Brain microvascular endothelial cell (primary cell): ENCODE data around the gene WDPCP.
"Not testable (repeated sequence)": the region's sequence is repeated elsewhere in the genome, so short reads cannot be mapped to it uniquely, and the experiment has no call there.

ENCODE experiments used
- DNase-seq: peaks from one replicate; pipeline ENCODE4 v3.0.0-alpha.2; 2020
- H3K27ac ChIP-seq: fragments of 250-450 bp; sonication (Bioruptor Pico); 2 replicates; pipeline ENCODE4 v1.5.1; 2020; ENCODE audit warnings: mild to moderate bottlenecking, moderate library complexity
- H3K27me3 ChIP-seq: fragments of 250-450 bp; sonication (Bioruptor Pico); replicated peaks from 2 replicates; pipeline ENCODE4 v1.5.1; 2020; ENCODE audit warnings: mild to moderate bottlenecking
- H3K36me3 ChIP-seq: fragments of 250-450 bp; sonication (Bioruptor Pico); replicated peaks from 2 replicates; pipeline ENCODE4 v1.5.1; 2020; ENCODE audit warnings: mild to moderate bottlenecking
- H3K4me3 ChIP-seq: 2 replicates; pipeline ENCODE4 v1.5.1; 2011; ENCODE audit warnings: low read depth, mild to moderate bottlenecking, control low read depth, low read length, moderate library complexity
- in situ Hi-C: cut with HindIII; loops from 2 replicates; pipeline ENCODE4 v1.10.0; 2017; ENCODE audit warnings: low sequenced_read_pairs, low pct_ligation_motif_present
- TF ChIP-seq, protein P1 (sequence below): IDR thresholded peaks from 2 replicates; pipeline ENCODE4 v1.5.1; 2011; ENCODE audit warnings: low read depth, mild to moderate bottlenecking, moderate library complexity, low read length, control low read depth, inconsistent platforms; ENCODE audit errors: missing control alignments

The WDPCP gene

DNA sequence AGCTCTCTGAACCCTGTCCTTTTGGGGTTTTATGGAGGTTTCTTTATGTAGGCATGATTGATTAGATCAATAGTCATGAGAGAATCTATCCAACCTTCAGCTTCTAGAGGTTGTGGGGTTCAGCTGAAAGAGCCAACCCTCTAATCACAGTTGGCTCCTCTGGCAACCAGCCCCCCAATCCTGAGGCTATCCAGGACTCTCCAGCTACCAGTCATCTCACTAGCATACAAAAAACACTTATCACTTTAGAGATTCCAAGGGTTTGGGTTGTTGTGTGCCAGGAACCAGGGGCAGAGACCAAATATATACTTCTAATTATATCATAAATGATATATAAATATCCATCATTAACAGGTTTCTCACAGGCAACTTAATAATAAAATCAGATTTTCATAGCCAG, 11.7 kb downstream of the WDPCP start:
- no peaks in the 10 kb centered on the region for H3K27me3 ChIP-seq
- no peak overlapping the region for H3K27ac ChIP-seq
- no peak for DNase-seq
- in situ Hi-C loops = no loop called here
- no peaks in the 10 kb centered on the region for H3K36me3 ChIP-seq
- no peak overlapping the region for H3K4me3 ChIP-seq
- TF ChIP-seq, protein P1, sequence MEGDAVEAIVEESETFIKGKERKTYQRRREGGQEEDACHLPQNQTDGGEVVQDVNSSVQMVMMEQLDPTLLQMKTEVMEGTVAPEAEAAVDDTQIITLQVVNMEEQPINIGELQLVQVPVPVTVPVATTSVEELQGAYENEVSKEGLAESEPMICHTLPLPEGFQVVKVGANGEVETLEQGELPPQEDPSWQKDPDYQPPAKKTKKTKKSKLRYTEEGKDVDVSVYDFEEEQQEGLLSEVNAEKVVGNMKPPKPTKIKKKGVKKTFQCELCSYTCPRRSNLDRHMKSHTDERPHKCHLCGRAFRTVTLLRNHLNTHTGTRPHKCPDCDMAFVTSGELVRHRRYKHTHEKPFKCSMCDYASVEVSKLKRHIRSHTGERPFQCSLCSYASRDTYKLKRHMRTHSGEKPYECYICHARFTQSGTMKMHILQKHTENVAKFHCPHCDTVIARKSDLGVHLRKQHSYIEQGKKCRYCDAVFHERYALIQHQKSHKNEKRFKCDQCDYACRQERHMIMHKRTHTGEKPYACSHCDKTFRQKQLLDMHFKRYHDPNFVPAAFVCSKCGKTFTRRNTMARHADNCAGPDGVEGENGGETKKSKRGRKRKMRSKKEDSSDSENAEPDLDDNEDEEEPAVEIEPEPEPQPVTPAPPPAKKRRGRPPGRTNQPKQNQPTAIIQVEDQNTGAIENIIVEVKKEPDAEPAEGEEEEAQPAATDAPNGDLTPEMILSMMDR = no peak

DNA sequence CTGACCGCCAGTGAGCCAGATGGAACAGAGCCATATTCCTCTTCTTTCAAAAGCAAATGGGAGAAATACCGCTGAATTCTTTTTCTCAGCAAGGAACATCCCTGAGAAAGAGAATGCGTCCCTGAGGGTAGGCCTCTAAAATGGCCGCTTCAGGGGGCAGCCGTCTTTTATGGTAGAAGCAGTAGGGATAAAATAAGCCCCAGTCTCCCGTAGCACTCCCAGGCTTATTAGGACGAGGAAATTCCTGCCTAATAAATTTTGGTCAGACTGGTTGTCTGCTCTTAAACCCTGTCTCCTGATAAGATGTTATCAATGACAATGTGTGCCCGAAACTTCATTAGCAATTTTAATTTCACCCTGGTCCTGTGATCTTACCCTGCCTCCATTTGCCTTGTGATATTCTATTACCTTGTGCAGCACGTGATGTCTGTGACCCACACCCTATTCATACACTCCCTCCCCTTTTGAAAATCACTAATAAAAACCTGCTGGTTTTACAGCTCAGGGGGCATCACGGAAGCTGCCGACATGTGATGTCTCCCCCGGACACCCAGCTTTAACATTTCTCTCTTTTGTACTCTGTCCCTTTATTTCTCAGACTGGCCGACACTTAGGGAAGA, 14.4 kb downstream of the WDPCP start:
- in situ Hi-C loops, DNase-seq, H3K4me3 ChIP-seq: not testable (repeated sequence)

DNA sequence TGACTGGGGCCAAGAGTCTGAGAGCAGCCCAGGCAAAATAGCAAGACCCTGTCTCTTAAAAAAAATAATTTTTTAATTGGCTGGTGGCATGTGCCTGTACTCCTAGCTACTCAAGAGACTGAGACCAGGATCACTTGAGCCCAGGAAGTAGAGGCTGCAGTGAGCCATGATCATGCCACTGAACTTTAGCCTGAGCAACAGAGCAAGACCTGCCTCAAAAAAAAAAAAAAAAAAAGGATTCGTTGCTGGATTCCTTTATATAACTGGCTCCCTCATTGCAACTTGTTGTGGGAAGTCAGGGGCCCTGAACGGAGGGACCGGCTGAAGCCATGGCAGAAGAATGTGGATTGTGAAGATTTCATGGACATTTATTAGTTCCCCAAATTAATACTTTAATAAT, 15.3 kb downstream of the WDPCP start:
- H3K27me3 ChIP-seq, H3K27ac ChIP-seq, H3K4me3 ChIP-seq, DNase-seq, in situ Hi-C loops, H3K36me3 ChIP-seq: not testable (repeated sequence)

More for the DNA sequence above, 14.4 kb downstream of the WDPCP start:
- H3K27ac ChIP-seq, H3K36me3 ChIP-seq, H3K27me3 ChIP-seq: not testable (repeated sequence)

DNA sequence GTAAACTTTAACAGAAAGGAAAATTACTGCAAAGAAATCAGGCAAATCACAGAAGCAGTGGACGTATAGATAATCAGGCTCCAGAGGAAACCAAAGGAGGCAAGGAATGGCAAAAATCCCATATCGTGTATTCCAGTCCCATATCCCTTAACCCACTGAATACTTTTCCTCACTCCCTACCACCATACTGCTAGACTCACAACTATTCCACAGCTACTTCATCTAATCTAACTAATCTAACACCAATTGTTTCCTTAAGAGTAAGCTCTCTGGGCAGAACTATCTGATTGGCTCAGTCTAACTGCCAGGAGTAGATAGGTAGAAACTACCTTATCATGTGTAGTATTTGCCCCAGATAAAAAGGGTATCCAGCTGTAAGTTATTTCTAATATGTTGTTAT, 16.3 kb downstream of the WDPCP start:
- Histone ChIP-seq H3K4me3 (no peak overlapping the region), H3K27ac (no peak overlapping the region), H3K27me3 (no peaks in the 10 kb centered on the region), H3K36me3 (no peaks in the 10 kb centered on the region)
- in situ Hi-C loops = no loop called here
- no peak for DNase-seq
- TF ChIP-seq, protein P1 = no peak

DNA sequence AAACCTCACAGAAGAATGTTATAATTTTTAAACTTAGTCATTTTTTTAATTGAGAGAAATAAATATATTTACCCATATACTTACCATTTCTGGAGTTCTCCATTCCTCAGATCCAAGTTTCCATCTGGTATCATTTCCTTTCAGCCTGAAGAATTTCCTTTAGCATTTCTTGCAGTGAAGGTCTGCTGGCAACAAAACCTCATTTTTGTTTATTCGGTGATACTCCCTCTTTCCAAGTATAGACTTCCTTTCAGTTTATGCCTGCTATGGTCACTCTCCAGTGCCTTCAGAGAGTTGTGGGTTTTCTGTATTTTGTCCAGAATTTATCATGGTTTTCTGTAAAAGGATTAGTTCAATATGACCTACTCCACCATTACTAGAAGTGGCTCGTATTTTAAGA, 17.0 kb downstream of the WDPCP start:
- H3K27me3 ChIP-seq = no peaks in the 10 kb centered on the region
- in situ Hi-C loops = no loop called here
- DNase-seq = no peak
- TF ChIP-seq, protein P1 = no peak
- H3K4me3 ChIP-seq = no peak overlapping the region
- H3K36me3 ChIP-seq = no peaks in the 10 kb centered on the region
- H3K27ac ChIP-seq = no peak overlapping the region

DNA sequence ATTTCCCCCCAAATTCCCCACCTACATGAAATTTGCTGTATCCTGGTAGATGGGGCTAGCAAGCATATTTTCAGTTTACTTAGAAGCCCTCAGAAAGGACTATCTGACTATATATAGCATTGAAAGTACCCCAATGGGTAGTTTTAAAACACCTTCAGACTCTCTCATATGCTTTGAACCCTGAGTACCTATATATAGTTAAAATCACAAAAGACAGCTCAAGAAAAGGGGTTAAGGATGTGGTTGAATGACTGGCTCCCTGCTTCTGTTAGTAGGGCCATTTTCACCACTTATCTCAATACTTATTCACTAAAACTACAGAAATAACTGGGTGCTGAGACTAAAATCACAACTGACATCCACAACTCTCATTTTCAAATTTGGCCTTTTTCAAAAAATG, 18.5 kb downstream of the WDPCP start:
- in situ Hi-C loops = no loop called here
- Histone ChIP-seq H3K4me3 (no peak overlapping the region), H3K27me3 (no peaks in the 10 kb centered on the region), H3K36me3 (no peaks in the 10 kb centered on the region), H3K27ac (no peak overlapping the region)
- no peak for DNase-seq
- TF ChIP-seq, protein P1 = no peak

DNA sequence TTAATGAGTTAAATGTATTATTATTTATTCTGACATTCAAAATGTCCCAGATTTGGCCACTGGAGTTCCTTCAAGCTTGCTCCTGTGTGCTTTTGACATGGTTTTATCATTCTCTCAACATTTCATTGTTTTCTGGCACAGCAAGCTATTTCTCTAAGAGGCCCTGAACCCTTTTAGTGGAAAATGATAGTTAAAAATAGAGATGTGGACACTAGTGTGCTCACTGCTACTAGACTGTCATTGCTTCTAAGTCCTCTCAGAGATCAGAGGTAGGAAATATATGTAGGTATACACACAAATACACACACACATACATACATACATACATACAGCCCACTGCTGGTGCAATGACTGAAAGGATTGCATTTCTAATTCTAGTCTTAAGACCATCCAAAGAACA, 25.5 kb downstream of the WDPCP start:
- Histone ChIP-seq H3K36me3 (no peaks in the 10 kb centered on the region), H3K27ac (no peak overlapping the region), H3K27me3 (no peaks in the 10 kb centered on the region), H3K4me3 (no peak overlapping the region)
- DNase-seq = no peak
- in situ Hi-C loops = no loop called here
- TF ChIP-seq, protein P1 = no peak

DNA sequence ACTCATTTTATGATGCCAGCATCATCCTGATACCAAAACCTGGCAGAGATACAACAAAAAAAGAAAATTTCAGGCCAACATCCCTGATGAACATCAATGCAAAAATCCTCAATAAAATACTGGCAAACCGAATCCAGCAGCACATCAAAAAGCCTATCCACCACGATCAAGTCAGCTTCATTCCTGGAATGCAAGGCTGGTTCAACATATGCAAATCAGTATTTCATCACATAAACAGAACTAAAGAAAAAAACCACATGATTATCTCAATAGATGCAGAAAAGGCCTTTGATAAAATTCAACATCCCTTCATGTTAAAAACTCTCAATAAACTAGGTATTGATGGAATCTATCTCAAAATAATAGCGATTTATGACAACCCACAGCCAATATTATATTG, 29.4 kb downstream of the WDPCP start:
- H3K27me3 ChIP-seq, in situ Hi-C loops, DNase-seq, H3K36me3 ChIP-seq, H3K27ac ChIP-seq, H3K4me3 ChIP-seq: not testable (repeated sequence)

DNA sequence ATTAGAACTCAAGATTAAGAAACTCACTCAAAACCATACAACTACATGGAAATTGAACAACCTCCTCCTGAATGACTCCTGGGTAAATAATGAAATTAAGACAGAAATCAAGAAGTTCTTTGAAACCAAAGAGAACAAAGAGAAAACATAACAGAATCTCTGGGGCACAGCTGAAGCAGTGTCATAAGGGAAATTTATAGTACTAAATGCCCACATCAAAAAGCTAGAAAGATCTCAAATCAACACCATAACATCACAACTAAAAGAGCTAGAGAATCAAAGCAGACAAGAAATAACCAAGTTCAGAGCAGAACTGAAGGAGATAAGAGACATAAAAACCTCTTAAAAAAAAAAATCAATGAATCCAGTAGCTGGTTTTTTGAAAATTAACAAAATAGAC, 30.5 kb downstream of the WDPCP start:
- H3K27me3 ChIP-seq, in situ Hi-C loops, H3K36me3 ChIP-seq, H3K27ac ChIP-seq, DNase-seq, H3K4me3 ChIP-seq: not testable (repeated sequence)
